Upper lobe of right lung (tissue), 1 donor: Measurements from ENCODE around the gene KLK4. TPM values are rescaled to one million over a fixed set of nuclear protein-coding genes. Genes with fewer than 3 reads are reported as not detected.

ENCODE experiments used
- ATAC-seq: fragments of 200-7000 bp; cut with Tn5 transposase; one replicate; pipeline ENCODE4 v1.9.1; 2020; ENCODE audit warnings: mild to moderate bottlenecking, moderate library complexity
- DNase-seq: peaks from one replicate; pipeline ENCODE4 v3.0.0-alpha.2; 2020
- H3K27ac ChIP-seq: fragments of 200-600 bp; one replicate; pipeline ENCODE4 v1.8.0; 2022
- H3K27me3 ChIP-seq: fragments of 200-600 bp; one replicate; pipeline ENCODE4 v1.8.0; 2022; ENCODE audit warnings: mild to moderate bottlenecking
- H3K36me3 ChIP-seq: fragments of 200-600 bp; one replicate; pipeline ENCODE4 v1.8.0; 2022
- H3K4me1 ChIP-seq: fragments of 200-600 bp; one replicate; pipeline ENCODE4 v1.8.0; 2022
- H3K4me3 ChIP-seq: fragments of 200-600 bp; one replicate; pipeline ENCODE4 v1.8.0; 2022; ENCODE audit warnings: mild to moderate bottlenecking
- H3K9me3 ChIP-seq: fragments of 200-600 bp; one replicate; pipeline ENCODE4 v1.8.0; 2022
- intact Hi-C: fragments of 100-400 bp; cut with DNase I; formaldehyde crosslinking; loops from one replicate; pipeline ENCODE4 v1.11.0; 2022
- total RNA-seq: library from RNA; stranded (reverse); fragmentation: NEBNext Ultra II Directional; extraction: Animal tissue kit (Norgen Biotek cat#: 25700); gene quantifications from one replicate; pipeline ENCODE4 v1.2.1, GENCODE V29; 2021
- TF ChIP-seq, protein P1 (sequence below): fragments of 200-600 bp; IDR thresholded peaks from one replicate; pipeline ENCODE4 v1.8.0; 2022; ENCODE audit warnings: antibody characterized with exemption
- donor health status: DM: no; HTN: yes; CAD: no; lungs with severe emphysema.

KLK4 gene
- total RNA-seq, 1 donor from 2014 or later, result not detected

DNA sequence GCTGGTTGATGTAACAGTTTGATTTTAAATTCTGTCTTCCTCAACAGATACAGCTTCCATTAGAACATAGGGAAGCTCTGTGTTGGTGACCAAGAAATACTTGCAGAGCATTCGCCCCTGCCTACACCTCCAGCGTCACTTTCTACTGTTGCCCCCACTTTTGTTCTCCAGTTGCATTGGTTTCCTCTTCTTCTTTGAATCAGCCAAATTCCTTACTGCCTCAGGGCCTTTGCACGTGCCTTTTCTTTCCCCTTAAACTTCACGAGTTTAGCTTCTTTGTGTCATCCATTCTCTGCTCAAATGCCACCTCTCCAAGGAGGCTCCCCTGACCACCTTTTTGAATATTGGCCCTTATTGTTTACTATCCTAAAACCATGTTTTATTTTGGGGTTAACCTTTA lies 35.9 kb upstream of the KLK4 start:
- TF ChIP-seq, protein P1, sequence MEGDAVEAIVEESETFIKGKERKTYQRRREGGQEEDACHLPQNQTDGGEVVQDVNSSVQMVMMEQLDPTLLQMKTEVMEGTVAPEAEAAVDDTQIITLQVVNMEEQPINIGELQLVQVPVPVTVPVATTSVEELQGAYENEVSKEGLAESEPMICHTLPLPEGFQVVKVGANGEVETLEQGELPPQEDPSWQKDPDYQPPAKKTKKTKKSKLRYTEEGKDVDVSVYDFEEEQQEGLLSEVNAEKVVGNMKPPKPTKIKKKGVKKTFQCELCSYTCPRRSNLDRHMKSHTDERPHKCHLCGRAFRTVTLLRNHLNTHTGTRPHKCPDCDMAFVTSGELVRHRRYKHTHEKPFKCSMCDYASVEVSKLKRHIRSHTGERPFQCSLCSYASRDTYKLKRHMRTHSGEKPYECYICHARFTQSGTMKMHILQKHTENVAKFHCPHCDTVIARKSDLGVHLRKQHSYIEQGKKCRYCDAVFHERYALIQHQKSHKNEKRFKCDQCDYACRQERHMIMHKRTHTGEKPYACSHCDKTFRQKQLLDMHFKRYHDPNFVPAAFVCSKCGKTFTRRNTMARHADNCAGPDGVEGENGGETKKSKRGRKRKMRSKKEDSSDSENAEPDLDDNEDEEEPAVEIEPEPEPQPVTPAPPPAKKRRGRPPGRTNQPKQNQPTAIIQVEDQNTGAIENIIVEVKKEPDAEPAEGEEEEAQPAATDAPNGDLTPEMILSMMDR, result no peak
- intact Hi-C loops, result no loop called here
- H3K36me3 ChIP-seq, result no peaks in the 10 kb centered on the region

DNA sequence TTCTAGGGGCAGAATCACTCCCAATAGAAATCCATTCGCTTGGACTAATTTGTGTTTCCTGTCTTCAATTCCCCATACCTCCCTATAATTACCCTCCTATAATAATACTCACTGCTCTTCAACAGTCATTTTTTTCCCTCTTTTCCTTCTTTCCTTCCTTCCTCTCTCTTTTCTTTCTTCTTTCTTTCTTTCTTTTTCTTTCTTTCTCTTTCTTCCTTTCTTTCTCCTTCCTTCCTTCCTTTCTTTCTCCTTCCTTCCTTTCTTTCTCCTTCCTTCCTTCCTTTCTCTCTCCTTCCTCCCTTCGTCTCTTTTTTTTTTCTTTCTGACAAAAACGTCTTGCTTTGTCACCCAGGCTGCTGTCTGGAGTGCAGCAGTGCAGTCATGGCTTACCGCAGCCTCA lies 33.6 kb upstream of the KLK4 start:
- Histone ChIP-seq H3K27ac (no peak overlapping the region), H3K27me3 (no peaks in the 10 kb centered on the region), H3K4me1 (no peaks in the 10 kb centered on the region), H3K4me3 (no peak overlapping the region), H3K36me3 (no peaks in the 10 kb centered on the region), H3K9me3 (no peaks in the 10 kb centered on the region)
- intact Hi-C loops, result no loop called here
- no peak for DNase-seq
- no peak for ATAC-seq
- TF ChIP-seq, protein P1, result no peak

More for the DNA sequence above, 35.9 kb upstream of the KLK4 start:
- H3K27ac ChIP-seq, result no peak overlapping the region
- H3K4me3 ChIP-seq, result no peak overlapping the region
- no peaks in the 10 kb centered on the region for H3K4me1 ChIP-seq
- H3K9me3 ChIP-seq, result no peaks in the 10 kb centered on the region
- peaks cover 6% of the 10 kb centered on the region for H3K27me3 ChIP-seq
- no peak for DNase-seq
- ATAC-seq, result no peak

DNA sequence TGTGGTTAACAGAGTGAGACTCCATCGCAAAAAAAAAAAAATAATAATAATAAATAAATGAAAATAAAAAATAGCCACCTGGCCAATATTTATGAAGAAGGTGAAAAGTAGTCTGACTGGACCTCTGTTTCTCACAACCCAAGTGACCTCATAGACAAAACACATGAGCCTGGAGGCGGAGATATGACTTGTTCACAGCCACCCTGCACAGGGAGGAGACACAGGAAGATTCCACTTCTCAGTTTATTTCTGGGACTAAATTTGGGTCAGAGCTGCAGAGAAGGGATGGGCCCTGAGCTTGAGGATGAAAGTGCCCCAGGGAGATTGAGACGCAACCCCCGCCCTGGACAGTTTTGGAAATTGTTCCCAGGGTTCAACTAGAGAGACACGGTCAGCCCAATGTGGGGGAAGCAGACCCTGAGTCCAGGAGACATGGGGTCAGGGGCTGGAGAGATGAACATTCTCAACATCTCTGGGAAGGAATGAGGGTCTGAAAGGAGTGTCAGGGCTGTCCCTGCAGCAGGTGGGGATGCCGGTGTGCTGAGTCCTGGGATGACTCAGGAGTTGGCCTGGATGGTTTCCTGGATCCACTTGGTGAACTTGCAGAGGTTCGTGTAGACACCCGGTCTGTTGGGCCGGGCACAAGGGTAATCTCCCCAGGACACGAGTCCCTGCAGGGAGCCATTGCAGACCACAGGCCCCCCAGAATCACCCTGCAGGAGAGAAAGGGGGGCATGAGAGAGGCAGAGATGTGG lies 32.1 kb upstream of the KLK4 start:
- DNase-seq (peak; percentile 46), ATAC-seq (no peak)
- intact Hi-C loops, result no loop called here
- H3K36me3 ChIP-seq, result no peaks in the 10 kb centered on the region
- H3K4me1 ChIP-seq, result no peaks in the 10 kb centered on the region
- H3K9me3 ChIP-seq, result no peaks in the 10 kb centered on the region
- no peak overlapping the region for H3K4me3 ChIP-seq
- TF ChIP-seq, protein P1, result no peak
- H3K27ac ChIP-seq, result no peak overlapping the region
- H3K27me3 ChIP-seq, result peaks cover 14% of the 10 kb centered on the region

DNA sequence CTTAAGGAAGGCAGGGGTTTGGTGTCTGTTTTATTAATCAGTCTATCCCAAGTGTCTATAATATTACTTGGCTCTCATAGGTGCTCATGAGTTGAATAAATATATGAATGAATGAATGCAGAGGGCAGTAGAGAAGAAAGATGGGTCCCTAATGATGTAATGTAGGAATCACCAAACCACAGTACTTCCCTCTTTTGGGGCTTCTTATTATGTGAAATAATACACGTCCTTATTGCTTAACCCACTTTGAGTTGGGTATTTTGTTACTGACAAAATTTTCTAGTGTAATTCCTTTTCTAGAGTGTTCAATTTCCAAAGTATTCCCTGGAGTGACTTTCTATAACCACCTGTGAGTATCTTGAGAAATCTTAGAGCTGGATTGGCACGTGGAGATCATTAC lies 28.4 kb upstream of the KLK4 start:
- ATAC-seq, result no peak
- Histone ChIP-seq H3K27me3 (peaks cover 15% of the 10 kb centered on the region), H3K4me1 (no peaks in the 10 kb centered on the region), H3K36me3 (no peaks in the 10 kb centered on the region), H3K9me3 (no peaks in the 10 kb centered on the region), H3K27ac (no peak overlapping the region), H3K4me3 (no peak overlapping the region)
- no peak for DNase-seq
- TF ChIP-seq, protein P1, result no peak
- intact Hi-C loops, result no loop called here

DNA sequence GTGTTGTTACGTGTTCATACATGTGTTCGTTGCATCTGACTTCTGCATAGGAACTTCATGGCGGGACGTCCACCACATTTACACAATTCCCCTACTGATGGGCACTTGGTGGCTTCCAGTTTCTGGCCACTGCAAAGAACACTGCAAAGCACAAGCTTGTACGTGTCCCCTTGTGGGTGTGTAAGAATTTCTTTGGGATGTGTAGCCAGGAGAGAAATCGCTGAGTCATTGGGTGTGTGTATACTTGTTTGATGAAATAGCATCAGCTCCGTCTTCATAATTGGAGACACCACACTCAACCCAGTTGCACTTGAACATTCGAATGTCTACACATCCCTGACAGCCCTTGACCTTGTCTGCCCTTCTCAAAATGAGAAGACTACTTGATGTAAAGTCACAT lies 22.4 kb upstream of the KLK4 start:
- Histone ChIP-seq H3K27me3 (peaks cover 24% of the 10 kb centered on the region), H3K9me3 (no peaks in the 10 kb centered on the region), H3K4me3 (no peak overlapping the region), H3K36me3 (no peaks in the 10 kb centered on the region), H3K4me1 (no peaks in the 10 kb centered on the region), H3K27ac (no peak overlapping the region)
- intact Hi-C loops, result no loop called here
- TF ChIP-seq, protein P1, result no peak
- DNase-seq (no peak), ATAC-seq (no peak)
